K562 (cell line): ENCODE data around the gene PID1. TPM values are rescaled to one million over a fixed set of nuclear protein-coding genes. Genes with fewer than 3 reads are reported as not detected.

ENCODE experiments used
- ELF1 ChIP-seq: fragments of 200-800 bp; sonication (Bioruptor generic); IDR thresholded peaks from 2 replicates; pipeline ENCODE4 v1.6.1; 2016; ENCODE audit warnings: missing genetic modification characterization, missing compliant biosample characterization
- ERF ChIP-seq: fragments of 450-650 bp; formaldehyde crosslinking; IDR thresholded peaks from 2 replicates; pipeline ENCODE4 v1.4.0; 2020; ENCODE audit warnings: mild to moderate bottlenecking, mixed read lengths
- PML ChIP-seq: IDR thresholded peaks from 2 replicates; pipeline ENCODE4 v1.6.1; 2012; ENCODE audit warnings: low read length, inconsistent platforms
- POLR2G ChIP-seq: fragments of 200-400 bp; formaldehyde crosslinking; IDR thresholded peaks from 2 replicates; pipeline ENCODE4 v1.6.1; 2017; ENCODE audit warnings: low read depth, mild to moderate bottlenecking, antibody characterized with exemption, low read length, moderate library complexity
- ZBTB17 ChIP-seq: fragments of 450-650 bp; formaldehyde crosslinking; IDR thresholded peaks from 2 replicates; pipeline ENCODE4 v1.4.0; 2020; ENCODE audit warnings: mild to moderate bottlenecking
- ZNF212 ChIP-seq: fragments of 450-650 bp; formaldehyde crosslinking; IDR thresholded peaks from 2 replicates; pipeline ENCODE4 v1.4.0; 2020; ENCODE audit warnings: mild to moderate bottlenecking
- polyA plus RNA-seq, 8 experiments: library from polyadenylated mRNA; depleted of rRNA in 4 of 8; stranded (reverse) in 5 of 8; unstranded in 3 of 8; fragments of >200 nt; fragmentation: Nextera tagmentation in 2 of 8; fragmentation: Illumina TruSeq in 1 of 8; extraction: Ambion mirVana in 2 of 8; extraction: Trizol in 1 of 8; gene quantifications; 2 replicates each; pipeline versions ENCODE4 v1.2.1 to v1.2.3, GENCODE V29; 2011 to 2014; ENCODE audit warnings: inconsistent platforms in 1 of 8, missing spikeins in 1 of 8
- total RNA-seq, 7 experiments: library from RNA; depleted of rRNA in 6 of 7; stranded (reverse); fragments of >200 nt in 6 of 7; fragmentation: Illumina TruSeq in 2 of 7; extraction: Trizol in 2 of 7; gene quantifications; 2 replicates each; pipeline versions ENCODE4 v1.2.1 to v1.2.3, GENCODE V29; 2011 to 2021; ENCODE audit warnings: low replicate concordance in 1 of 7
- TF ChIP-seq, protein P1 (sequence below): fragments of 250-450 bp; sonication (Bioruptor Pico); IDR thresholded peaks from 2 replicates; pipeline ENCODE4 v1.5.0; 2021; ENCODE audit warnings: mild to moderate bottlenecking, moderate library complexity
- TF ChIP-seq, protein P2 (sequence below): fragments of 450-650 bp; formaldehyde crosslinking; IDR thresholded peaks from 2 replicates; pipeline ENCODE4 v1.4.0; 2022; ENCODE audit warnings: missing genetic modification characterization

PID1 gene
- total and polyA plus RNA-seq, 9 of the 15 experiments (the other 6 are each of a cell fraction or from before 2014, with no cell fraction given): not detected

DNA sequence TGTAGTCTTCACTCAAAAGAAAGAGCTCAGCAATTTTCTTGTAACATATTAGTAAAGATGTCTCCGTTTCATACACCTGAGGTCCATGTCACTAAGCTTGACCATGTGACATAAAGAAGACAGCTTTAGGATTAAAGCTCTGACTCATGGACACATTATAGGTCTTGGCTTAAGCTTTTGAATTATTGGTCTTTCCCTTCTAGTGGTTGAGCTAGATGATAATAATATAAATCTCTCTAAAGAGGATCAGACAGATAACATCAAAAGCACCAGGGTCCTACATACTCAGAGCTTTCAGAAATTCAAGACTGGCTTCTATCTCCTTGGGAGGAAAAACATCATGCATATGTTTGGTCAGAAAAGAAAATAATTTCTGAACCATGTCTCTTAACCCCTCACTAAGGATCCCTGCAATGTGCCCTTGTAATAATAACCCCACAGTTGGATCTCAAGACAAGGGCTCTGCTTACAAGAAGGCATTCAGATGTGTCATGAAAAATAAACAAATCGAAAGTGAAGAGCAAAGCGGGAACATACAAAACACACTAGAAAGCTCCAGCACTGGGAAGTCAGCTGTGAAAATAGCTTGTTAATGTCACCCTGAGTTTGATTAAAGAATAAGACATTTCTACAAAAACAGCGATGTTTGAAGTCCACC, 174.5 kb downstream of the PID1 start (continued):
- TF ChIP-seq, protein P1, sequence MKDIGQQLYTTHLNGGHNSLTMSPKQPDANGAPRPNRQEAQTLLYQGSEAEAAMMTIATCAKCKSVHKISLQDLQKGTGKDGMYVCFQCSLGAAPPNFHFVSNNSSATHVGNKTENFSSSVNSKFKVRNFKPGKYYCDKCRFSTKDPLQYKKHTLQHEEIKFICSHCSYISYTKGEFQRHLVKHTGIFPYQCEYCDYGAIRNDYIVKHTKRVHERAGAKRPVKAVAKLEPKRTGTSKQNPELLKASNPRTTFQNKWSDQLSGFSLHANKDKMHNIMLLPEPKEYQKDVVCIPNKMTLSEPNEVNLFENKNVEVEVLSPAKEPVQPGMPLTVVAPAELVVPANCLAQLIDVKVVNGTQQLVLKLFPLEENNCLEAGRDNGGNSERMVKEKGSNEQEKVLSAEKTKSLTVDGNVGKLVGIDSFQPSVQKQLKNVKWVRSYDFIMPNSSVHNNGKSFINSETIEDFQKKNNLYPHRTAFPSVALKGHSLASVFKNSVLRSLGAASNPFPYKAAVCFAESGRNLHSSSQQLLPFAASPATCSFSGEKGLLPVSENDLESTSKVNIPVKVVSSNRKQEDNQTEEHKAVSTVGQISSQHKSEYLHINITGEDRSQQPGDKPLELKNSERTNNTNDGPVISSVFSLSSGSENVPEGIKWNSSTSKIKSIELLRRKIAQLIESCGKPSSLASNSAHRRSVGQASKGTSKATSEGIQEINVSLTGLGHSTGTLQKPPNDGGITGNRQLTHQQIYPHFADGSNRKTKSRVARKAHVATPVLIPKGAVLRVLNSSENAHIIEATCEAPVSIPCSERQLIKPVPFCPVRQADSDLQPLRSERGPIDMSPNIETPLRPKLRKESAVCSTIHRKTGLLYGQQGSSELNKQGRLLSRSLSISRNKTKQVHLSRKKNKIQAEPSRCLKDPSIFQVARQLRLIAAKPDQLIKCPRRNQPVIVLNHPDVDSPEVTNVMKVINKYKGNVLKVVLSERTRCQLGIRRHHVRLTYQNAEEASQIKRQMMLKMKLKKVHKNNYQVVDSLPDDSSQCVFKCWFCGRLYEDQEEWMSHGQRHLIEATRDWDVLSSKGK: no peak
- TF ChIP-seq, protein P2, sequence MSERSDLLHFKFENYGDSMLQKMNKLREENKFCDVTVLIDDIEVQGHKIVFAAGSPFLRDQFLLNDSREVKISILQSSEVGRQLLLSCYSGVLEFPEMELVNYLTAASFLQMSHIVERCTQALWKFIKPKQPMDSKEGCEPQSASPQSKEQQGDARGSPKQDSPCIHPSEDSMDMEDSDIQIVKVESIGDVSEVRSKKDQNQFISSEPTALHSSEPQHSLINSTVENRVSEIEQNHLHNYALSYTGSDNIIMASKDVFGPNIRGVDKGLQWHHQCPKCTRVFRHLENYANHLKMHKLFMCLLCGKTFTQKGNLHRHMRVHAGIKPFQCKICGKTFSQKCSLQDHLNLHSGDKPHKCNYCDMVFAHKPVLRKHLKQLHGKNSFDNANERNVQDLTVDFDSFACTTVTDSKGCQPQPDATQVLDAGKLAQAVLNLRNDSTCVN (CRISPR knock-in tag): no peak
- TF ChIP-seq ZBTB17 (CRISPR knock-in tag): no peak
- TF ChIP-seq ZNF212 (CRISPR knock-in tag): no peak
- TF ChIP-seq ERF: no peak
- no peak for TF ChIP-seq ELF1 (tag)
- TF ChIP-seq PML: no peak
- TF ChIP-seq POLR2G: no peak
